GM21515 (cell line): ENCODE results near the gene LARP1B.
"Not testable (repeated sequence)": the region's sequence is repeated elsewhere in the genome, so short reads cannot be mapped to it uniquely, and the experiment has no call there.

Source experiments
- ATAC-seq: cut with Tn5 transposase; IDR thresholded peaks from one replicate; pipeline ENCODE4 v1.9.1; 2021; ENCODE audit not compliant: unreplicated experiment

The LARP1B gene

GRCh38 chr4:128220286-128221235, 159.4 kb downstream of the LARP1B start:
- peak; percentile 82 for ATAC-seq

- ATAC-seq, result no peak
Observed at GRCh38 chr4:128221586-128221985, 160.5 kb downstream of the LARP1B start.

- ATAC-seq, result no peak
Observed at GRCh38 chr4:128225148-128225547, 164.0 kb downstream of the LARP1B start.

GRCh38 chr4:128227991-128228571, 167.0 kb downstream of the LARP1B start:
- no peak for ATAC-seq

- ATAC-seq, result no peak
Observed at GRCh38 chr4:128228845-128229795, 168.0 kb downstream of the LARP1B start.

GRCh38 chr4:128232719-128233118, 171.6 kb downstream of the LARP1B start:
- ATAC-seq, result no peak

- ATAC-seq, result no peak
Observed at GRCh38 chr4:128234836-128235235, 173.7 kb downstream of the LARP1B start.

GRCh38 chr4:128241019-128241418, 179.9 kb downstream of the LARP1B start:
- ATAC-seq, result no peak

- no peak for ATAC-seq
Observed at GRCh38 chr4:128241425-128241913, 180.4 kb downstream of the LARP1B start.

- ATAC-seq, result no peak
Observed at GRCh38 chr4:128241981-128242380, 180.9 kb downstream of the LARP1B start.

GRCh38 chr4:128242601-128243000, 181.5 kb downstream of the LARP1B start:
- ATAC-seq, result no peak

GRCh38 chr4:128244379-128244778, 183.3 kb downstream of the LARP1B start:
- no peak for ATAC-seq

- not testable (repeated sequence) for ATAC-seq
Observed at GRCh38 chr4:128245391-128245790, 184.3 kb downstream of the LARP1B start.

GRCh38 chr4:128247906-128248305, 186.8 kb downstream of the LARP1B start:
- ATAC-seq, result no peak

GRCh38 chr4:128249787-128250668, 188.9 kb downstream of the LARP1B start:
- no peak for ATAC-seq

GRCh38 chr4:128255906-128256305, 194.8 kb downstream of the LARP1B start:
- no peak for ATAC-seq

GRCh38 chr4:128256539-128256938, 195.4 kb downstream of the LARP1B start:
- no peak for ATAC-seq

GRCh38 chr4:128258166-128258565, 197.1 kb downstream of the LARP1B start:
- ATAC-seq, result not testable (repeated sequence)

GRCh38 chr4:128259889-128260288, 198.8 kb downstream of the LARP1B start:
- ATAC-seq, result not testable (repeated sequence)
